Sigmoid colon (tissue), 7 donors: Measurements from ENCODE around the gene KRT76. TPM values are rescaled to one million over a fixed set of nuclear protein-coding genes. Genes with fewer than 3 reads are reported as not detected.

Experiments
- DNase-seq: peaks from one replicate; pipeline ENCODE4 v3.0.0-alpha.2; 2019
- H3K27ac ChIP-seq, 4 donors: fragments of 200-600 bp; sonication (generic); one replicate each; pipeline ENCODE4 v1.5.1; 2016 to 2019; ENCODE audit warnings: mild to moderate bottlenecking in 1 of 4
- H3K27me3 ChIP-seq, 3 donors: fragments of 200-600 bp; sonication (generic); one replicate each; pipeline ENCODE4 v1.5.1; 2019; ENCODE audit warnings: mild to moderate bottlenecking in 1 of 3
- H3K36me3 ChIP-seq, 4 donors: fragments of 200-600 bp; sonication (generic); one replicate each; pipeline ENCODE4 v1.5.1; 2016 to 2019
- H3K4me1 ChIP-seq, 4 donors: fragments of 200-600 bp; sonication (generic); one replicate each; pipeline ENCODE4 v1.5.1; 2017 to 2019
- H3K4me3 ChIP-seq, 4 donors: fragments of 200-600 bp; sonication (generic); one replicate each; pipeline ENCODE4 v1.5.1; 2017 to 2019; ENCODE audit warnings: mild to moderate bottlenecking in 2 of 4, moderate library complexity in 1 of 4
- H3K9me3 ChIP-seq, 4 donors: fragments of 200-600 bp in 3 of 4; sonication (generic) in 3 of 4; one replicate each; pipeline versions ENCODE4 v1.5.1 to v1.6.1; 2013 to 2019
- EP300 ChIP-seq, 4 donors: sonication (generic); formaldehyde crosslinking; IDR thresholded peaks; one replicate each; pipeline ENCODE4 v1.6.1; 2017; ENCODE audit warnings: antibody characterized with exemption in 4 of 4
- POLR2A ChIP-seq, 2 donors: fragments of 450-650 bp; IDR thresholded peaks; one replicate each; pipeline ENCODE4 v1.6.1; 2016; ENCODE audit warnings: antibody characterized with exemption in 2 of 2, mild to moderate bottlenecking in 2 of 2, moderate library complexity in 2 of 2
- POLR2AphosphoS5 ChIP-seq, 4 donors: sonication (generic); formaldehyde crosslinking; IDR thresholded peaks; one replicate each; pipeline ENCODE4 v1.6.1; 2017; ENCODE audit warnings: antibody characterized with exemption in 4 of 4
- WGBS, 2 donors: extraction: QIAGEN DNeasy Blood & Tissue Kit; methylation state at CpG; one replicate each; pipeline ENCODE4 v1.1.7; 2013; 5-methylcytosine and 5-hydroxymethylcytosine counted together
- intact Hi-C: fragments of 100-400 bp; cut with DNase I; formaldehyde crosslinking; loops from one replicate; pipeline ENCODE4 v1.15.1; 2023
- polyA plus RNA-seq, 3 donors: library from polyadenylated mRNA; stranded (reverse); fragments of 200-250 nt; gene quantifications; one replicate each; pipeline ENCODE4 v1.2.3, GENCODE V29; 2013
- total RNA-seq, 4 donors: library from RNA; depleted of rRNA; stranded (reverse); fragments of >200 nt; gene quantifications; one replicate each; pipeline ENCODE4 v1.1.0, GENCODE V29; 2016
- TF ChIP-seq, protein P1 (sequence below), 4 experiments: fragments of 450-650 bp in 3 of 4; fragments of 200-600 bp in 1 of 4; IDR thresholded peaks; one replicate each; pipeline ENCODE4 v1.5.1; 2016 to 2019; ENCODE audit warnings: antibody characterized with exemption in 4 of 4, mild to moderate bottlenecking in 3 of 4, moderate library complexity in 2 of 4
- donor health status: healthy with polysubstance abuse.
- donor health status: Bipolar disorder and iron deficiency.
- donor health status: healthy.

Gene KRT76
- total and polyA plus RNA-seq, 7 donors, result not detected

GRCh38 chr12:52811191-52812072, 34.3 kb upstream of the KRT76 start:
- H3K27me3 ChIP-seq, result no peaks in the 10 kb centered on the region
- no peaks in the 10 kb centered on the region for H3K36me3 ChIP-seq
- intact Hi-C loops, result no loop called here
- peaks cover 0 to 7% (median 0%) of the 10 kb centered on the region in 4 donors for H3K4me1 ChIP-seq
- H3K27ac ChIP-seq, result no peak overlapping the region
- DNase-seq, result no peak
- H3K9me3 ChIP-seq, result no peaks in the 10 kb centered on the region
- TF ChIP-seq POLR2A (IDR thresholded peaks at IDR 0.05), result no peak
- TF ChIP-seq, protein P1, sequence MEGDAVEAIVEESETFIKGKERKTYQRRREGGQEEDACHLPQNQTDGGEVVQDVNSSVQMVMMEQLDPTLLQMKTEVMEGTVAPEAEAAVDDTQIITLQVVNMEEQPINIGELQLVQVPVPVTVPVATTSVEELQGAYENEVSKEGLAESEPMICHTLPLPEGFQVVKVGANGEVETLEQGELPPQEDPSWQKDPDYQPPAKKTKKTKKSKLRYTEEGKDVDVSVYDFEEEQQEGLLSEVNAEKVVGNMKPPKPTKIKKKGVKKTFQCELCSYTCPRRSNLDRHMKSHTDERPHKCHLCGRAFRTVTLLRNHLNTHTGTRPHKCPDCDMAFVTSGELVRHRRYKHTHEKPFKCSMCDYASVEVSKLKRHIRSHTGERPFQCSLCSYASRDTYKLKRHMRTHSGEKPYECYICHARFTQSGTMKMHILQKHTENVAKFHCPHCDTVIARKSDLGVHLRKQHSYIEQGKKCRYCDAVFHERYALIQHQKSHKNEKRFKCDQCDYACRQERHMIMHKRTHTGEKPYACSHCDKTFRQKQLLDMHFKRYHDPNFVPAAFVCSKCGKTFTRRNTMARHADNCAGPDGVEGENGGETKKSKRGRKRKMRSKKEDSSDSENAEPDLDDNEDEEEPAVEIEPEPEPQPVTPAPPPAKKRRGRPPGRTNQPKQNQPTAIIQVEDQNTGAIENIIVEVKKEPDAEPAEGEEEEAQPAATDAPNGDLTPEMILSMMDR (IDR thresholded peaks at IDR 0.05), result no peak
- TF ChIP-seq POLR2AphosphoS5 (IDR thresholded peaks at IDR 0.05), result no peak
- no peak for TF ChIP-seq EP300 (IDR thresholded peaks at IDR 0.05)
- H3K4me3 ChIP-seq, result no peak overlapping the region
- WGBS, 2 donors, result 87 to 90% methylated on average over 9 of the region's 9 CpGs

DNA sequence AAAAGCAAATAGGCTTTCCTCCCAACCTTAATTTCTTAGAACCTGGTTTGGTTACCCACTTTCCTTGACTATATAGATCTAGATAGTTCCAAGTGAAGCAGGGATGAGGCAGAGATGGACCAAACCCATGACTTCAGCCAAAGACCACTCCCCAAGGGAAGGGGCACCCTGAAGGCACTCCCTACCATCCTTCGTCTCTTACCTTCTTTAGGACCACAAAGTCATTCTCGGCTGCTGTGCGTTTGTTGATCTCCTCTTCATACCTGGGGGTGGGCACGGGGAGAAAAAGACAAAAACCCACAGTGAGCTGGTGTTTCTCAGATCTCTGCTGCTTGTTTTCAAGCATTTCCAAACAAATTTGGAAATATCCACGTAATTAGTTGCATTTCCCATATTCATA, 33.4 kb upstream of the KRT76 start:
- WGBS, 2 donors, result 71 to 90% methylated on average over 5 of the region's 5 CpGs
- H3K27ac ChIP-seq, result no peak overlapping the region
- TF ChIP-seq POLR2AphosphoS5 (IDR thresholded peaks at IDR 0.05) (no peak), POLR2A (IDR thresholded peaks at IDR 0.05) (no peak), EP300 (IDR thresholded peaks at IDR 0.05) (no peak)
- TF ChIP-seq, protein P1 (IDR thresholded peaks at IDR 0.05), result no peak
- peaks cover 0 to 7% (median 0%) of the 10 kb centered on the region in 4 donors for H3K4me1 ChIP-seq
- no peaks in the 10 kb centered on the region for H3K27me3 ChIP-seq
- intact Hi-C loops, result no loop called here
- no peak for DNase-seq
- no peaks in the 10 kb centered on the region for H3K9me3 ChIP-seq
- H3K4me3 ChIP-seq, result no peak overlapping the region
- no peaks in the 10 kb centered on the region for H3K36me3 ChIP-seq

- TF ChIP-seq EP300 (IDR thresholded peaks at IDR 0.05), result no peak
- no peak for TF ChIP-seq POLR2A (IDR thresholded peaks at IDR 0.05)
- TF ChIP-seq POLR2AphosphoS5 (IDR thresholded peaks at IDR 0.05), result no peak
- TF ChIP-seq, protein P1 (IDR thresholded peaks at IDR 0.05), result no peak
- DNase-seq, result no peak
- intact Hi-C loops, result no loop called here
- Histone ChIP-seq H3K9me3 (no peaks in the 10 kb centered on the region), H3K27ac (no peak overlapping the region), H3K4me3 (no peak overlapping the region), H3K36me3 (no peaks in the 10 kb centered on the region), H3K4me1 (no peaks in the 10 kb centered on the region), H3K27me3 (no peaks in the 10 kb centered on the region)
- 75 to 82% methylated on average over 7 of the region's 7 CpGs for WGBS, 2 donors
Observed at GRCh38 chr12:52809166-52809565, 32.0 kb upstream of the KRT76 start.

- H3K4me3 ChIP-seq, result no peak overlapping the region
- no peaks in the 10 kb centered on the region for H3K36me3 ChIP-seq
- WGBS, 2 donors, result 90 to 91% methylated on average over 8 of the region's 8 CpGs
- H3K4me1 ChIP-seq, result no peaks in the 10 kb centered on the region
- H3K27ac ChIP-seq, result no peak overlapping the region
- no peaks in the 10 kb centered on the region for H3K27me3 ChIP-seq
- intact Hi-C loops, result no loop called here
- H3K9me3 ChIP-seq, result no peaks in the 10 kb centered on the region
- no peak for DNase-seq
- TF ChIP-seq POLR2A (IDR thresholded peaks at IDR 0.05) (no peak), POLR2AphosphoS5 (IDR thresholded peaks at IDR 0.05) (no peak), EP300 (IDR thresholded peaks at IDR 0.05) (no peak)
- TF ChIP-seq, protein P1 (IDR thresholded peaks at IDR 0.05), result no peak
Observed at GRCh38 chr12:52808573-52809160, 31.5 kb upstream of the KRT76 start.
